CD4-positive, alpha-beta T cell treated with Interleukin-17A for 4 hours (primary cell): ENCODE data around the gene INSL6.
"Not testable (repeated sequence)": the region's sequence is repeated elsewhere in the genome, so short reads cannot be mapped to it uniquely, and the experiment has no call there.

Experiments
- DNase-seq: peaks from one replicate; pipeline ENCODE4 v3.0.0-alpha.2; 2020; ENCODE audit warnings: mixed read lengths

The INSL6 gene, protein sequence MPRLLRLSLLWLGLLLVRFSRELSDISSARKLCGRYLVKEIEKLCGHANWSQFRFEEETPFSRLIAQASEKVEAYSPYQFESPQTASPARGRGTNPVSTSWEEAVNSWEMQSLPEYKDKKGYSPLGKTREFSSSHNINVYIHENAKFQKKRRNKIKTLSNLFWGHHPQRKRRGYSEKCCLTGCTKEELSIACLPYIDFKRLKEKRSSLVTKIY

GRCh38 chr9:5185220-5185840 is at the start of gene INSL6:
Gene INSL6 (minus strand): TSS chr9:5185639. CDS start chr9:5185602, 37 bp downstream.
- no peak for DNase-seq

DNA sequence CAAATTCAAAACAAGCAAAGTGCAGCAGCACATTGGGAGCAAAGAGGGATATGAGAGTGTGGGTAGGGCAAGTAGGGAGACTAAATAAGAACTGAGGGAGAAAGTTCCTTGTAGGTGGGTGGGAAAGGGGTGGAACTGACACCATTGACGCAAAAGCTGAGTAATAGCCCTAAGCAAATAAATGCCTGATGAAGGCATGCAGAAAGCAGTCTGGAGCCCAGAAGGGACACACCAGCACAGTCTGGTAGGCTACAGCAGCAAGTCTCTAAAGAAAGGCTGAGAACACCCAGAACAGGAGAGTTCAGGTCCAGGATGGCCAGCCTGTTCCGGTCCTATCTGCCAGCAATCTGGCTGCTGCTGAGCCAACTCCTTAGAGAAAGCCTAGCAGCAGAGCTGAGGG is 45.8 kb upstream of the INSL6 start, which contains the start of gene INSL4:
Gene INSL4 (plus strand): TSS at position 208 of the 400 bp plus-strand sequence. CDS start 105 bp downstream, at position 313.
- no peak for DNase-seq

- DNase-seq = no peak
Measured at GRCh38 chr9:5230554-5230953, 45.1 kb upstream of the INSL6 start.

DNA sequence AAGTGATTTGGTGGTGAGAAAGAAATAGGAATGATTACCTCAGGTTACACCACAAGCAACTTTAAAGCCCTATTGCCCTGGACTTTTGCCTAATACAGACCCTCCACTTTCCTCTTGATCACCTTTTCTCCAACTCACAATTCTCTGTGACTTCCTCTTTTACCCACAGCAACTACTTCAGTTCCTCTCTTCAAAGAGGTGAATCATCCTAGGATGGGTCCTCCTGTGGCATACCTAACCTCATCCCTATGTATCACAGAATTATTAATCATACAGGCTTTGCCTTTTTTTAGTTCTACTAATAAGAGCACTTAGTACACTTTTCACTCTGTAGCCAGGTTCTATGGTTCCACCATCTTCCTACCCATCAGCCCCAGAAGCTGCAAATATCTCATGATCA is 19.6 kb upstream of the INSL6 start:
- DNase-seq = no peak

DNA sequence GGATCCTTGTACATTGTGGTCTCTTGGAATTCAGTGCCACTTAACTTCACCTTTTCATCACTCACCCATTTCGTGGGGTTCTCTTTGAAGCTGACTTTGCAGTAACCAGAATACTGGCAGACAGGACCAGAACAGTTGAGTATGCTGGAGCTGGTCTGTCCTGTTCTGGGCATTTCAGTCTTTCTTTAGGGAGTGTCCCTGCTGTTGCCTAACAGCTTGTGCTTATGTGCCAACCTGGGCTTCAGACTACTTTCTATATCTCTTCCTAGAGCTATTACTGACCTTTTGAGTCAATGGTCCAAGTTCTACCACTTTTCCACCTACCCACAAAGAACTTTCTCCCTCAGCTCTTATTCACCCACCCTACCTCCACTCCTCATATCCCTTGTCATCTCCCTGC is 10.0 kb upstream of the INSL6 start:
- DNase-seq = no peak

GRCh38 chr9:5193345-5193744 is 7.9 kb upstream of the INSL6 start:
- no peak for DNase-seq

DNA sequence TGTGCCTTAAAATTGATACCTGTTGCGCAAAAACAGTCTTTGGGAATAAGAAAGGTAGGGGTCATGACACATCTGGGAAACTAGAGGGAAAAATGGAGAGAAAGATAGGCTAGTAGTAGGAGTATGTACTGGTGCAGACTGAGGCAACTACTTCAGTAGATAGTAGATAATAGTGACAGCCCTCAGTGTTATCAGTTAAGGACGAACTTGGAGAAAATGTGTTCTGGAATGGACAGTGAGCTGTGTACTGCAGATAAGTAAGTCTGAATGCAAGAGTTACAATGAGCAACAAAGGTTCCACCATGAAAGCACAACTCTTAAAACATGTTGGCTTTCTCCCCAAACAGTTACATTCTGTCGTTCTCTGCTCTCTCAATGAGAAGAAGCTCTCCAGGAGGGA is 6.5 kb upstream of the INSL6 start:
- no peak for DNase-seq

GRCh38 chr9:5188060-5188984 is 2.9 kb upstream of the INSL6 start:
- DNase-seq = no peak

GRCh38 chr9:5186416-5187169 is 1.2 kb upstream of the INSL6 start:
- DNase-seq = peak; percentile 74

DNA sequence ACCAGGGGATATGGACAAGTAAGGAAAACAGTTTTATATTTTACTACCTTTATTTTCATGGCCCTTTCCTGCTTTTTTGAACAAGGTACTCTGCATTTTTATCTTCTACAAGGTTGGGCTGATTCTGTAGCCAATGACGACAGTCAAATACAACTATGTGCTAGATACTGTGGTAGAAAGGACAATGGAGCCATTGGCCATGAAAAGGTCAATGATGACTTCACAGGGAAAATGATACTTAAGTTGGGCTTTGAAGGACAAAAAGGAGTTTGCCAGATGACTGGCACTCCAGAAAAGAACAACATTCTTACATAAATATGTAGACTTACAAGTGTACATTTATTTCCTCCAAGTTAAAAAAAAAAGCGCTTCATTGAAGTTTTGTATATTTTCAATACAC is 663 bp downstream of the INSL6 start:
- no peak for DNase-seq

DNA sequence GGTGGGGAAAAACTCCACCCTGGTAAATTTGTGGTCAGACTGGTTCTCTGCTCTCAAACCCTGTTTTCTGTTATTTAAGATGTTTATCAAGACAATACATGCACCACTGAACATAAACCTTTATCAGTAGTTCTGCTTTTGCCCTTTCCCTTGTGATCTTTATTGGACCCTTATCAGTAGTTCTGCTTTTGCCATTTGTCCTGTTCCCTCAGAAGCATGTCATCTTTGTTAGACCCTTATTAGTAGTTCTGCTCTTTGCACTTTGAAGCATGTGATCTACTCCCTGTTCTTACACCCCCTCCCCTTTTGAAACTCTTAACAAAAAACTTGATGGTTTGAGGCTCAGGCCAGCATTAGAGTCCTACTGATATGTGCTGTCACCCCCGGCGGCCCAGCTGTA is 4.8 kb downstream of the INSL6 start:
- not testable (repeated sequence) for DNase-seq

- peak; percentile 39 for DNase-seq
Measured at GRCh38 chr9:5178126-5178805, 7.2 kb downstream of the INSL6 start.

GRCh38 chr9:5146241-5146640 is 39.2 kb downstream of the INSL6 start:
- no peak for DNase-seq

DNA sequence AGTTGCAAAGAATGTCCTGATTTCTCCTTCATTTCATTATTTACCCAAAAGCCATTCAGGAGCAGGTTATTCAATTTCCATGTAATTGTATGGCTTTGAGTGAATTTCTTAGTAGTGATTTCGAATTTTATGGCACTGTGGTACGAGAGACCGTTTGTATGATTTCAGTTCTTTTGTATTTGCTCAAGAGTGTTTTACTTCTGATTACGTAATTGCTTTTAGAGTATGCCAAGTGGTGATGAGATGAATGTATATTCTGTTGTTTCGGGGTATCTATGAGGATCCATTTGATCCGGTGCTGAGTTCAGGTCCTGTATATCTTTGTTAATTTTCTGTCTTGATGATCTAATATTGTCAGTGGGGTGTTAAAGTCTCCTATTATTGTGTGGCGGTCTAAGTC is 41.2 kb downstream of the INSL6 start:
- no peak for DNase-seq

- no peak for DNase-seq
Measured at GRCh38 chr9:5140151-5140550, 45.3 kb downstream of the INSL6 start.

DNA sequence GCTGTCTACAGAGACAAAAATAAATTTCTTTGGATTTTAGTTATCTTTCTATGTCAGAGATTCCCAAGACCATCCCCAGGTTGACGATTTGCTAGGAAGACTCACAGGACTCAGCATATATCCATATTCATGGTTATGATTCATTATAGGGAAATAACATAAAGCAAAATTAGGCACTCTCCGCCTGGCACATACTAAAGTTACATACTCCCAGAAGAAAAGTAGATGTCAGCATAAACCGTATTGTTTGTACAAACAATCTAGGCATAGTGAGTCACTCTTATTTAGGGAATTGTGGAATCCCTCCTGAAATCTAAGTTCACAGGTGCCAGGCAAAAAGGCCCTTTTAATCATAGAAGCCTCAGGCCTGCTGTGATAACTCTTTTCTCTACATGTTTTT is 62.9 kb downstream of the INSL6 start:
- no peak for DNase-seq

DNA sequence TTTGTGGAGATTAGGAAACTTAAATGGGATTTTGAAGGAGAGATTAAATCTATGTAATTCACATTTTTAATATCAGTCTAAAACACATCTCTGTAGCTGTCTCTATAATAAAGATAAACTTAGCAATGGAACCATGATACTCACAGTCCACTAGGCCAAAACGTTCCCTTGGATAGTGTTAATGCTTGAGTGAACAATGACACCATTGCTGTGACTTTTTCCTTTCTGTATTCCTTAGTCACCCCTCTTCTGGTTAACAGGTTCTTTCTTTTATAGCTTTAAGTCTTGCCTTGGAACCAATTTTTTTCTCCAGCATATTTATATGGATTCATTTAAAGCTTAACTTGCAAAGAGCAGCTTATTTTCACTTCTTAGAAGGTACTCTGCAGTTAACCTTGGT is 63.3 kb downstream of the INSL6 start:
- no peak for DNase-seq

DNA sequence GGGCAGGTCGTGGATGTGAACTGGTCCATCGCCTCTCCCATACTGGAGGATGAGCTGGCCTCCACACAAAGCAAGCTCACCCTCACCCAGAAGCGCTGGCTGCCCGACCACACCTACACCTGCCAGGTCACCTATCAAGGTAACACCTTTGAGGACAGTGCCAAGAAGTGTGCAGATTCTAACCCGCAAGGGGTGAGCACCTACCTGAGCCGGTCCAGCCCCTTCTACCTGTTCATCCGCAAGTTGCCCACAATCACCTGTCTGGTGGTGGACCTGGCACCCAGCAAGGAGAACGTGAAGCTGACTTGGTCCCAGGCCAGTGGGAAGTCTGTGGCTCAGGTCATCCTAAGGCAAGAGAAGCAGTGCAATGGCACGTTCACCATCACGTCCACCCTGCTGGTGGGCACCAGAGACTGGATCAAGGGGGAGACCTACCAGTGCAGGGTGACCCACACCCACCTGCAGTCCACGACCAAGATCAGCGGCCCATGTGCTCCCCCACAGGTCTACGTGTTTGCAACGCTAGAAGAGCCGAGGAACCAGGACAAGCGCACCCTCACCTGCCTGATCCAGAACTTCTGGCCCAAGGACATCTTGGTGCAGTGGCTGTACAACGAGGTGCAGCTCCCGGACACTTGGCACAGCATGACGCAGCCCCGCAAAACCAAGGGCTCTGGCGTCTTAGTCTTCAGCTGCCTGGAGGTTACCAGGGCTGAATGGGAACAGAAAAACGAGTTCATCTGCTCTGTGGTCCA is 71.3 kb downstream of the INSL6 start:
- DNase-seq = no peak
